Right ventricle myocardium superior (tissue), 1 donor: ENCODE data around the gene ACE2. TPM values are rescaled to one million over a fixed set of nuclear protein-coding genes. Genes with fewer than 3 reads are reported as not detected.

ENCODE experiments used
- ATAC-seq: fragments of 200-7000 bp; cut with Tn5 transposase; one replicate; pipeline ENCODE4 v1.9.1; 2020; ENCODE audit warnings: mild to moderate bottlenecking; ENCODE audit not compliant: poor library complexity
- DNase-seq: peaks from one replicate; pipeline ENCODE4 v3.0.0-alpha.2; 2020
- intact Hi-C: fragments of 100-400 bp; cut with DNase I; formaldehyde crosslinking; loops from one replicate; pipeline ENCODE4 v1.11.2; 2022
- total RNA-seq: library from RNA; stranded (reverse); fragmentation: NEBNext Ultra II Directional; extraction: Animal tissue kit (Norgen Biotek cat#: 25700); gene quantifications from one replicate; pipeline ENCODE4 v1.2.1, GENCODE V29; 2021
- donor health status: DM: no; HTN: yes; CAD: no; lungs with severe emphysema.

Gene ACE2
- total RNA-seq, 1 donor from 2014 or later, result 13.3 TPM

GRCh38 chrX:15525664-15526416 is 74.9 kb downstream of the ACE2 start:
- intact Hi-C loops, result no loop called here
- no peak for DNase-seq

GRCh38 chrX:15524417-15524816 is 76.3 kb downstream of the ACE2 start:
- intact Hi-C loops, result no loop called here
- ATAC-seq (no peak), DNase-seq (no peak)

More at GRCh38 chrX:15525664-15526416, 74.9 kb downstream of the ACE2 start:
- ATAC-seq, result no peak

GRCh38 chrX:15523088-15523487 is 77.7 kb downstream of the ACE2 start:
- ATAC-seq, result no peak
- intact Hi-C loops, result no loop called here
- DNase-seq, result no peak

- no peak for ATAC-seq
- no peak for DNase-seq
- intact Hi-C loops, result no loop called here
These were observed 78.3 kb downstream of the ACE2 start for GRCh38 chrX:15522464-15522863.

GRCh38 chrX:15515931-15516330 is 84.8 kb downstream of the ACE2 start:
- DNase-seq, result no peak
- ATAC-seq, result no peak
- intact Hi-C loops, result no loop called here

GRCh38 chrX:15514279-15514678 is 86.5 kb downstream of the ACE2 start:
- intact Hi-C loops, result no loop called here
- DNase-seq, result no peak
- ATAC-seq, result no peak

GRCh38 chrX:15512401-15512965 is 88.3 kb downstream of the ACE2 start:
- intact Hi-C loops, result no loop called here
- DNase-seq (no peak), ATAC-seq (no peak)

GRCh38 chrX:15511563-15511962 is 89.2 kb downstream of the ACE2 start:
- DNase-seq, result no peak
- no peak for ATAC-seq
- intact Hi-C loops, result no loop called here

Other genes starting within 250 kb of the ACE2 start
- gene VEGFD, start 216.5 kb downstream of the ACE2 start, total RNA-seq, result 23.7 TPM
- gene PIR, start 107.6 kb downstream of the ACE2 start, total RNA-seq, result 10.8 TPM
- 1.8 TPM for gene BMX, start 100.2 kb downstream of the ACE2 start, total RNA-seq
- gene CLTRN, start 63.8 kb upstream of the ACE2 start, total RNA-seq, result 0.94 TPM
- 2.8 TPM for gene CA5B, start 137.3 kb upstream of the ACE2 start, total RNA-seq
- gene ZRSR2, start 189.5 kb upstream of the ACE2 start, total RNA-seq, result 6.8 TPM